B cell (primary cell): Measurements from ENCODE around the gene ACTRT3.

Experiments
- CTCF ChIP-seq: fragments of 200-600 bp; IDR thresholded peaks from one replicate; pipeline ENCODE4 v1.8.0; 2022; ENCODE audit warnings: antibody characterized with exemption, mild to moderate bottlenecking
- EZH2 ChIP-seq: IDR thresholded peaks from 2 replicates; pipeline ENCODE4 v1.6.1; 2012; ENCODE audit warnings: borderline replicate concordance, low read depth, mild to moderate bottlenecking, moderate library complexity, low read length; ENCODE audit not compliant: insufficient read depth, poor library complexity, severe bottlenecking

- TF ChIP-seq CTCF (no peak), EZH2 (no peak)
Measured at GRCh38 chr3:169787120-169787519, 17.8 kb upstream of the ACTRT3 start.
